ENCODE data around the gene SGK1.
"Not testable (repeated sequence)": the region's sequence is repeated elsewhere in the genome, so short reads cannot be mapped to it uniquely, and the experiment has no call there.

DNA sequence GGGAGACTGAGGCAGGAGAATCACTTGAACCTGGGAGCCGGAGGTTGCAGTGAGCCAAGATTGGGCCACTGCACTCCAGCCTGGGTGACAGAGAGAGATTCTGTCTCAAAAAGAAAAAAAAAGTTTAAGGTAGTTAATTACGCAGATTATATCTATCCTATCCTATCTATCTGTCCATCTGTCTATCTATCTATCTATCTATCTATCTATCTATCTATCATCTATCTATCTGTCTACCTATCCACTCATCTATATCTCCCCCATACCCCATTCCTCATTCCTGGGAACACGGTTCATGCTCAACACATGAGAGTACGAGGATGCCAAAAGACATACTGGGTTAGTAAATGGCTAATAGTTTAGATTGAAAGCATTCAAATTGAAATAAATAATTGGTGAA, 8.3 kb upstream of the SGK1 start:
- not testable (repeated sequence) for TF ChIP-seq POLR2AphosphoS5 (IDR thresholded peaks at IDR 0.05; ENCODE audit: borderline replicate concordance, low read depth, low read length); EZH2 (IDR thresholded peaks at IDR 0.05)
